GM10266 (cell line): ENCODE measurements around the gene POU3F1.

Source experiments
- DNase-seq: peaks from one replicate; pipeline ENCODE4 v3.0.0; 2012; ENCODE audit errors: extremely low spot score
- TF ChIP-seq, protein P1 (sequence below): IDR thresholded peaks from 2 replicates; pipeline ENCODE4 v1.5.1; 2012; ENCODE audit warnings: mild to moderate bottlenecking, low read depth; ENCODE audit not compliant: control insufficient read depth, insufficient read depth; ENCODE audit errors: missing control alignments

POU3F1 gene

DNA sequence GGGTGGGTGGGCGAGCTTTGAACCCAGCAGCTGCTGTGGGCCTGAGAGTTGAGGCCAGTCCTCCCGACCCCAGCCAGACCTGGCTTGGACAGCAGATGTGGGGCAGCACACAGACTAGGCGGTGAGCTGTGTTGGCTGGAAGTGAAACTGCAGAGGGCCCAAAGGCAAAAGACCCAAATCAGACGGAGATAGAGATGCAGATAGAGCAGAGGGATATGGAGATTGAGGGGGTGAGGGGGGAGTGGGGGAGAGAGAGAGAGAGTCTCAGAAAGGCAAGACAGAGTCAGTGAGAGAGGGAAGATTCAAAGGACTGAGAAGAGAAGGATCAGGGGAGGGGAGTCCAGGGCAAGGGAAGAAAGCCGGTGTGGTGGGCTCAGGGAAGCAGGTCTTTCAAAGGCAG, 17.0 kb upstream of the POU3F1 start:
- no peak for DNase-seq
- TF ChIP-seq, protein P1, sequence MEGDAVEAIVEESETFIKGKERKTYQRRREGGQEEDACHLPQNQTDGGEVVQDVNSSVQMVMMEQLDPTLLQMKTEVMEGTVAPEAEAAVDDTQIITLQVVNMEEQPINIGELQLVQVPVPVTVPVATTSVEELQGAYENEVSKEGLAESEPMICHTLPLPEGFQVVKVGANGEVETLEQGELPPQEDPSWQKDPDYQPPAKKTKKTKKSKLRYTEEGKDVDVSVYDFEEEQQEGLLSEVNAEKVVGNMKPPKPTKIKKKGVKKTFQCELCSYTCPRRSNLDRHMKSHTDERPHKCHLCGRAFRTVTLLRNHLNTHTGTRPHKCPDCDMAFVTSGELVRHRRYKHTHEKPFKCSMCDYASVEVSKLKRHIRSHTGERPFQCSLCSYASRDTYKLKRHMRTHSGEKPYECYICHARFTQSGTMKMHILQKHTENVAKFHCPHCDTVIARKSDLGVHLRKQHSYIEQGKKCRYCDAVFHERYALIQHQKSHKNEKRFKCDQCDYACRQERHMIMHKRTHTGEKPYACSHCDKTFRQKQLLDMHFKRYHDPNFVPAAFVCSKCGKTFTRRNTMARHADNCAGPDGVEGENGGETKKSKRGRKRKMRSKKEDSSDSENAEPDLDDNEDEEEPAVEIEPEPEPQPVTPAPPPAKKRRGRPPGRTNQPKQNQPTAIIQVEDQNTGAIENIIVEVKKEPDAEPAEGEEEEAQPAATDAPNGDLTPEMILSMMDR = no peak

DNA sequence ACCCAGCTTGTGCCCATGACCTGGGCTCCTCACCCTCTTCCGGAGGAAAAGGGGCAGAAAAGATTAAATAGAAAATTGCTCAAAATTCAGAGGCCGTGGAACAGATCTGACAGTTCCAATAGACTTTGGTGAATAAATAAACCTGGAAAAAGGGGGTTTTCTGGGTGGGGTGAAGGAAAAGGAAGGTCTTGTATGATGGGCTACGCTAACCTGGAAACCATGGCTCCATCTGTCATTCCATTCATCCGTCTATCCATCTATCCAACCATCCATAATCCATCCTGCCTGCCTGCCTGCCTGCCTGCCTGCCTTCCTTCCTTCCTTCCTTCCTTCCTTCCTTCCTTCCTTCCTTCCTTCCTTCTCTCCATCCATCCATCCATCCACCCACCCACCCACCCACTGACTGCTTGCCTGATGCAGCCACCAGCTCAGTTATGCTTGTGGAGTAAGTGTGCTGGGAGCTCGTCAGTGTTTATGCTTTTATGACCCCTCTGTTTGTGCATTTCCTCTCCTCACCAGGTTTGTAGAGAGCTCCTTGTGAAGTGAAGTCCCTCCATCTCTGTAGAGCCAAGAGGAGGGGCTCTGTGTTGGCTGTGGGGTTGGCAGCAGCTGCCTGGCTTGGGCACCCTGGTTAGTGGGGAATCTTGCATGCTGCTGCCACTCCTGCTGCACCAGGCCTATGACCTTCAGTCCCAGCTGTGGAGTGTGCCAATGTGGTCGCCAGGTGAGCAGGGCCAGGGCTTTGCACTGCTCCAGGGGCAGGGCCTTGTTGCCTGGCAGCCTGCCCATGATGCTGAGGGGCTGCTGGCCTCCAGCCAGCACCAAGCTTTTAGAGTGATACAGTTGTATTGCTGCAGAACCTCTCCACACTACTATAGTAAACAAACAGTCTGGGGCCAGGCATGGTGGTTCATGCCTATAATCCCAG, 16.0 kb upstream of the POU3F1 start:
- TF ChIP-seq, protein P1 = no peak
- DNase-seq = no peak

DNA sequence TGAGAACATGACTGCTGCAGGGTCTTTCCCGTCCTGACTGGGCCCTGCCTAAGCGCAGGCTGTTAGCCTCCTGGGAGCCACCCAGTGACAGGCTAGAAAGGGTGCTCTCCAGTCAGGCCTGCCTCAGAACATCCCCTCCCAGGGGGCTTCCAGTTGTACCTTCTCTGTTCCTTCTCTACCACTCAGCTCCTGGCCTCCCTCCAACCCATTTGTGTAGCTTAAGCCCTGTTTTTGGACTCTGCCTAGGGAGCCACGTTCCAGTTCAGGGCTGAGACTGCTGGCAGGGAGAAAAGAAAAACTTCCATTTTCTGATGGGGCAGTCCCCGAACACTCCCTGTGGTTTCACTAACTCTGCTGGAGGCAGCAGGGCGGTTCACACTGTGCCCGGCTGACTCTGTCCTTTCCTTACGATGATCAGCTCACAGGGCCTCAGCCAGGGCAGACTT, 15.3 kb upstream of the POU3F1 start:
- DNase-seq = peak; percentile 67
- TF ChIP-seq, protein P1 = no peak

DNA sequence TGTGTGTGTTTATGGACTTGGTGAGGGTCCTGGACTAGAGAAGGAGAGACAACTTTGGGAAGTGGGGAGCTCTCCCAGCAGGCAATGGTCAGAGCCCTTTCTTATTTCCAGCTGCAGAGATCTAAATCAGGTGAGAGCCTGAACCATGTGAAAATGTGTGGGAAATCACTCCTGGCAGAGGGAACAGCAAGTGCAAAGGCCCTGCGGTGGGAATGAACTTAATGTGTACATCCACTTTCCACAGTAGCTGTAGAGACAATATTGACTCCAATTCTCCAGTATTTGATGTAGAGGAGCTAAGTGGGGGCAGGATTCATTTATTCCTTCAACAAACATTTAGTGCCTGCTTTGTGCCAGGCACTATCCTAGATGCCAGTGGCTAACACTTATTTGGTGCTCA, 14.7 kb upstream of the POU3F1 start:
- DNase-seq = no peak
- TF ChIP-seq, protein P1 = no peak

DNA sequence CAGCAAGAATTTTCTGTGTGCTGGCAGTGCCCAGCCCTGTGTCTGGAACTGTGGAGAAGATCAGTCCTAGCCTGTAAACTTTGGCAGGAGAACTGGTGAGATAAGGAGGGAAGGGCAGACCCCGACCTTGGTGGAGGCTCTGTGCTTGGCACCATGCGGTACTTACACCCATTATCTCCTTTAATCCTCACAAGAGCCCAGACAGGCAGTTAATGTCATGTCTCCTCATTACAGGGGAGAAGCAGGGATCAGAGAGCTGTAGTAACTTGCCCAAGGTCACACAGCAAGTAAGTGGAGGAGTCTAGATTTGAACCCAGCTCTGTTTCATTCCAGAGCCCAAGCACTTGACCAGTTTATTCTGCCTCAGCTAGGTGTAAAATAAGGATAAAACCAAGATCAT, 13.9 kb upstream of the POU3F1 start:
- DNase-seq = no peak
- TF ChIP-seq, protein P1 = no peak

DNA sequence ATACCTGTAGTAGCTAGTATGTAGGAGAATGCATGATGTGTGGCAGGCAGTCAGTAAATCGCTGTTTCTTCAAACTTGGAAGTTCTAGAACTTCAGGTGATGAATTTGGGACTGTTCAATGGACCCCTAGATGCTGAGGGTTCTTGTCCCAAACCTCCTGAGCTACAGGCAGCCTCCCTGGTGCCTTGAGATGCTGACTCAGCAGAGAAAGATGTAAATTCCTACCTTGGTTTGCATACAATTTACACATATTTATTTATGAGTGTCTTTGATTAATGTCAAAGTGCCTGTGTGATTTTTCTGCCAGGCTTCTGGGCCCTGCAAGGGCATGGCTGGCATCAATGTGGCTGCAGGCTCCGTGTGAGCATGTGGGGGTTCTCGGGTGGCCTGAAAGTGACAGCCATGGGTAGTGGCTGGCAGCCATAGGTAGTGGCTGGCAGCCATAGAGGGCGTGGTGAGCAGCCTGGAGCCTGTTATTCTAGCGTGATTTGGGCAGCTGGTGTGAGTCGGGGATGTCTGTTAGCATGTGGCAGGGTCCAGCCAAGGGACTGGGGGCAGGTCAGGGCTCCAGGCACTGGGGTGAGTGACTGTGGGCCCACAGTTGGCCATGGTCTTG, 13.2 kb upstream of the POU3F1 start:
- TF ChIP-seq, protein P1 = no peak
- no peak for DNase-seq

DNA sequence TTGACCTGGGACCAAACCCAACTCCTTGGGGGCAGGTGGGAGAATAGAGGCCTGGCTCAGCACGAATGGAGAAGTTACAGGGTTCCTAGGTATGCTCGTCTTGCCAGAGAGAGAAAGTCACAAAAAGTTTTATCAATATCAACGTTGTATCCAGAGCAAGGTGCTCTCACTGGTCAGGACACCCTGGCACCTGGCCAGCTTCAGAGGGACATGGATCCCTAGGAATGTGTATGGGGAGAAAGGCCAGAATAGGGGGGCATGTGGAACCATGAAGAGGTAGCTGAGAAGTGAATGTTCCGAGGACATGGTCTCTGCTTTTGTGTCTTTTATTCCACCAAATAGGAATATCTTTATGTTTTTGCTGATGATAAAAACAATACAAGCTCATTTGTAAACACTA, 9.4 kb upstream of the POU3F1 start:
- TF ChIP-seq, protein P1 = no peak

More for the DNA sequence above, 9.4 kb upstream of the POU3F1 start:
- DNase-seq = no peak
